ENCODE data around the gene TRRAP.

GRCh38 chr7:98946389-98946788, 68.1 kb downstream of the TRRAP start:
- no peak for TF ChIP-seq POLR2A (IDR thresholded peaks at IDR 0.05)
- no peak for TF ChIP-seq POLR2AphosphoS5 (IDR thresholded peaks at IDR 0.05)
